GM21723 (cell line): ENCODE results near the gene SURF1.
"Not testable (repeated sequence)": the region's sequence is repeated elsewhere in the genome, so short reads cannot be mapped to it uniquely, and the experiment has no call there.

ENCODE experiments used
- ATAC-seq: cut with Tn5 transposase; IDR thresholded peaks from one replicate; pipeline ENCODE4 v1.9.1; 2021; ENCODE audit warnings: mild to moderate bottlenecking, moderate library complexity; ENCODE audit not compliant: unreplicated experiment

SURF1 gene

GRCh38 chr9:133346021-133346785 lies 10.1 kb downstream of the SURF1 start:
- no peak for ATAC-seq

DNA sequence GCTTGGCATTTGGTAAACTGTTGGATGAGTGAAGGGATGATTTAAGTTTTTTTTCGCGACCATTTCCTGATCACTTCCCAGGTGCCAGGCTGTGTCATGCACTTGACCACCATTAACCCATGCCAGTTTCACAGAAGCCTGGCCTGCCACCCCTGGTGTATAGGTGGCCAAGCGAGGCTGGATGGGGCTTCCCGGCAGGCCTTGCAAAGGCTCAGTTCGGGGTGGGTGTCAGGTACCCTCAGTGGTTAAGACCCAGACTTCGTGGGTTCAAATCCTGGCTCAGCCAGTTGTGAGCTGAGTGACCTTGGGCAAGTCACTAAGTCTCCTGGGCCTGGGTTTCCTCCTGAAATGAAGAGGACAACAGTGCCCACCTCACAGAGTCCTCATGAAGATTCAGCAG lies 10.7 kb downstream of the SURF1 start:
- ATAC-seq, result no peak

- ATAC-seq, result no peak
These were observed 11.3 kb downstream of the SURF1 start for GRCh38 chr9:133344979-133345378.

- ATAC-seq, result no peak
These were observed 12.2 kb downstream of the SURF1 start for GRCh38 chr9:133344071-133344470.

DNA sequence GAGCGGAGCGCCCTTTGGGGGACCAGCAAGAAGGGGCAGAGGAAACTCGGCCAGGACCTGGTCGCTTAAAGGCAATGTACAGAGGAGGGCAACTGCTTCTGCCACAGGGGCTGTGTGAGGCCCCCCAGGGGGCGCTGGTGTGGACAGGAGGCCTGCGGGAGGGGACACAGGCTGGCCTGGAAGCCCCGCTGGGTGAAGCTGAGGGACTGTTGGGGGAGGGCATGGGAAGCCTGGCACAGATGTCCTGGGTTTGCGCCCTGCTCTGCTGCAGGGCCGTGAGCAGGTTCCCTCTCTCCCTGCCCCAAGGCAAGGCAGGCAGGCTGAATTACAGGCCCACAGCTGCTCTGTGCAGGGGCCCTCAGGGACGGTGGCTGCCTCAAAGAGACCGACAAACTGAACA lies 13.7 kb downstream of the SURF1 start:
- no peak for ATAC-seq

DNA sequence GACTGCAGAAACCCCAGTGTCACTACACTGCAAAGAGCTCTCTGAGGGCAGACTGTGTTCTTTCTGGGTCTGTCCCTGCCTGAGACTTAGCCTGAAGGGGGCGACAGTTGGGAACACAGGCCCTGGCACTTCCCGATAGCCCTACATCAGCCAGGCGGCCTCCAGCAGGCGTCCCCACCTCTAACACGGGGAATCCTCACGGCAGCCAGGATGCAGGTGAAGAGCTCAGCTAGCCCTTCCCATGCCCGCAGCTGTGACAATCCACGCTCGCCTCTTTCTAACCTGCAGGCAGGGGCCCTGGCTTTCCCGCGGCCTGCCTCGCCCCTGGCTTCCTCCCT lies 14.2 kb downstream of the SURF1 start:
- ATAC-seq, result no peak

DNA sequence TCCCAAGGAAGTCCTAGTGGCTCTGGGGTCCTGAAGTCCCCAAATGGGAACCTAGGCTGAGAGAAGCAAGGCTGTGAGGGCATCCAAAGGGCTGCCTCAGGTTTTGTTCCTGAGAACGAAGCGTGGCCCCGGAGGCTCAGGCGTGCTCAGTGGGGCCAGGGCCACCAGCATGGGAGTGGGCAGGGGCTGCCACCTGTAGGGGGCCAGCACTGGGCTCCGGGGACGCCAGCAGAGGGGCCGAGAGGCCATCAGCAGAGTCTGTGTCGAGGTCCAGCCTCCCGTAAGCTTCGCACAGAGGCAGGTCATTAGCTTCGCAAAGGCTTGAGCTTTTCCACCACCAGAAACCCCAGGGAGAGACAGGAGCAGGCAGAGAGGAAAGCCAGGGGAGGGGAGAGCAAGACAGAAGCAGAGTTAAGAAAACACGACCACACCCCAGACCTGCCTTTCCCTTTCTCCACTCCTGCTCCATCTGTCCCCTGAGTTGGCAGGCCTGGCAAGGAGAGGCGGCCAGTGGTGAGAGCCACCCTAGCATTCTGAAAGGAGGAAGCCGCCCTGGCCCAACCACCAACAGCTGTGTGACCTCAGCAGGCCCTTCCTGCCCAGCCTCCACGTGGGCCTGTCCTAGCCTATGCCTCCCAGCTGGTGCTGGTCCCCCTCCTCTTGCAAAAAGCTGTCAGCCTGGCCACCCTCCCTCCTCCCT lies 14.8 kb downstream of the SURF1 start:
- no peak for ATAC-seq

DNA sequence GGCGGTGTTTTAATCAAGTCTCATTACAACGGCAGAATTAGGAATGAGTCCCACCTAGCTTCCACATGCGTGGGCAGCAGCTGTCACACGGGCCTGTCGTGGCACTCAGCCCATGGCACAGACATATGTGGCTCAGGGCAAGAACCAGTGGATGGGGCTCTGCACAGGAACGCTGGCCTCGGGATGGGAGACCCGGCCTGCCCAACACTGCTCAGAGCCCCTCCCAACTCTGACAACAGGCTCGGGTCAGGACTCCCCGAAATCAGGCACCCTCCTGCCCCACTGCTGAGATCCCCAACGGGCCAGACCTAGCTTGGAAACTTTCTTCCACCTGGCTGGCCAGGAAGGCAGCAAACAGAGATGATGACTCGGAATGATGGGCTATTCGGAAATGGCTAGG lies 15.4 kb downstream of the SURF1 start:
- ATAC-seq, result no peak

GRCh38 chr9:133340256-133340655 lies 16.0 kb downstream of the SURF1 start:
- no peak for ATAC-seq

DNA sequence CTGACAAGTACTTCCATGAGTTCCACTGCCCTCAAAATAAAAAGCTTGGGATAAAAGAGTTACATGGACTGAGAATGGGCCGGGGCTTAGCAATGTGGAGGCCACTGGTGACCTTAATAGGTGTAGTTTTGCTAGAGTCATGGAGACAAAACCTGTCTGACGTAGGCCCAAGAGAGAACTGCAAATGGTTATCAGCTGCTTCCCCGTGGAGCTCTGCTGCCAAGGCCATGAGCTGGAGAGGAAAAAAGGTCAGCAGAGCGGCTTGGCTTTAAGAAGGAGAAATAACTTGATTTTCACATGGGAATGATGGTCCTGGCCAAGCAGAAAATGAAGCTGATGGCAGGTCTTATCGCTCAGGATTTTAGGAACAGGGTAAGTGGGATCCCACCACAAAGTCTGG lies 16.6 kb downstream of the SURF1 start:
- ATAC-seq, result no peak

DNA sequence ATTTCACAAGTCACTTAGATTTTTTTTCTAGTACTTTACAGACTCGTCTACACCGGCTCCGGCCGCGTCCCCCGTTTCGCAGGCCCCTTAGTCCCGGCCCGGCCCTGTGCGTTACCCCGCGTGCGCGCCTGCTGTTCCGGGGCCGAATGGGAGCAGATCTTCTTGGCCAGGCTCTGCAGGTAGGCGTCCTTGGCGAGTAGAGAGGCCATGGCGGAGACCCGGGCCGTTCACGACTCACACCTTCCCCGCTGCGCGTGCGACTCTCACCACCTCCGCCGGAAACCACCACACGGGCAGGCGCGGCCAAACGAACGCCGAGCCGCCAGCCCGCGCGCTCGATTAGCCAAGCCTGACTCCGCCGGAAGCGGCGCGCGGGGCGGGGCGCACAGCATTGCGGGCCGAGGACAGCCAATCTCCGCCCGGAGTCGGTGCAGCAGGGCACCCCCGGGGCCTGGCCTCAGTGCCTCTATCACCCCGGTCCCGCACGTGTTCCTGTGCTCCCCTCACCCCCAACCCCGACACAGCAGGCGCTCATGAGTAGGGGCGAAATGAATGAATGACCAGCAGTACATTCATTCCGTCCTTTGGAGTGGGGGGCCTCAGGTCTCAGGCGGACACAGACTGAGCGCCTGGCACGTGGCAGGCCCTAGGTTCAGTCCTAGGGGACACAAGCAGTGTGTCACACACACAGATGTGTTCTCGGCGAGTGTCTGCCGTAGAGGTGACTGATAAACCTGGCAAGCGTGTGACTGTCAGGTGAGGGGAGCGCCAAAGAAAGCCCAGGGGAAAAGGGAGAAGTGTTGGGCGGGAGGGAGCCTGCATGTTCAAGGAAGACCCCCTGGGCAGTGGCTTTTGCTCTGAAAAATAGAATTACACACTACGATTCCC lies 20.1 kb downstream of the SURF1 start, which contains the start of gene SURF6:
Gene SURF6 (minus strand): TSS at position 265 of the 888 bp plus-strand sequence. CDS start 56 bp downstream, at position 209.
- peak; percentile 80 for ATAC-seq

DNA sequence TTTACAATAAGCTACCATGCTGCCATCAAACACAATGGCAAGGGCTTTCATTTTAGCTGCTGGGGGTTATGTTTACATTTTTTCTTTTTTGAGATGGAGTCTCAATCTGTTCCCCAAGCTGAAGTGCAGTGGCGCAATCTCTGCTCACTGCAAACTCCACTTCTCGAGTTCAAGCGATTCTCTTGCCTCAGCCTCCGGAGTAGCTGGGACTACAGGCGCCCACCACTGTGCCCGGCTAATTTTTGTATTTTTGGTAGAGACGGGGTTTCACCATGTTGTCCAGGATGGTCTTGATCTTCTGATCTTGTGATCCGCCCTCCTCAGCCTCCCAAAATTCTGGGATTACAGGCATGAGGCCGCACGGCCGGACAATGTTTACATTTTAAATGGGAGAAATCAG lies 21.4 kb downstream of the SURF1 start:
- ATAC-seq, result not testable (repeated sequence)

- no peak for ATAC-seq
These were observed 22.1 kb downstream of the SURF1 start for GRCh38 chr9:133334161-133334560.

- no peak for ATAC-seq
These were observed 22.7 kb downstream of the SURF1 start for GRCh38 chr9:133333566-133333965.

DNA sequence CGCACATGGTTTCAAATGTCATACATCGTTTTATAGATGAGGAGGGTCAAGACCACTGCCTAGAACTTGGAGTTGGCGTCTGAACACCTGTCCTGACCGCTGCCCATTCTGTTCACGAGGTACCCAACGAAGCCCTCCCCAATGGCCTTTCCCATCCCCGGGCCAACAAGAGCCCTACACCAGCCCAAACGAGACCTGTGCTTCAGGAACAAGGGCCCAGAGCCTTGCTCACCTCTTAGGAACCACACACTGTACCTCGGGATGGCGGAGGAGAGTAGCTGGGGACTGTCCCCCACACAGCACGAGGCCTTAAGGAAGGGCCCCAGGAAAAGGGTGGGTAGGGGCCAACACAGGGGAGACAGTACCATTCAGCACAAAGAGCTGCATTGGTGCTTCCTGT lies 23.3 kb downstream of the SURF1 start:
- no peak for ATAC-seq

GRCh38 chr9:133332381-133332730 lies 23.9 kb downstream of the SURF1 start:
- no peak for ATAC-seq

DNA sequence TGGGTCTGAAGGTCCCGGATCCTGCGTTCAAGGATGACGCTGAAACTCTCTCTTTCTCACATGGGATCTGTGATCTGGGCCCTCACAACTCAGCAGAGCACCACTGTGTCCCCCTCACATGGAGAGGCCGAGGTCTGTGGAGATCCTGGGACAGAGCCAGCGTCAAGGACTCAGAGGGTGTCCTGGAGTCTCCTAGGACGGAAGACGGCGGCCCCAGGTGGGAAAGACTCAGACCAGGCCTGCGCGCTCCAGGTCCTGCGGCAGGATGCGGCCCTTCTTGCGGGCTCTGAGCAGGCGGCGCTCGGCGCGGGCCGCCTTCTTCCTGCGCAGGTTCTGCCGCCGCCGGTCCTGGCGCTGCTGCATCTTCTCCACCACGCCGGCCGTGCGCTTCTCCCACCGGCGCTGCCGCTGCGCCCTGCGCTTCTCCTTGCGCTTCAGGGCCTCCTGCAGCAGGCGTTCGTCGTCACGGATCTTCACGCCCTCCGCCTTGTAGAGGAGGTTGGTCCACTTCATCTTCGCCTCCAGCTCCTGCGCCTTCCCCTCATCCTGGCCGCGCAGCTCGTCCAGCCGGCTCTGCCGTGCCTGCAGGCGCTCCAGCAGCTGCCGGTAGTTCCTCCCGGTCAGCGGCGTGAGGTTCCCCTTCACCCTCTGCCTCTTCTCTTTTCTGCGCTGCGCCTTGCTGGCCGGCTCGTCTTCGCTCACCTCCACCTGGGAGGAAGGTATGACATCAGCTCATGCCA lies 24.5 kb downstream of the SURF1 start:
- no peak for ATAC-seq

- no peak for ATAC-seq
These were observed 25.1 kb downstream of the SURF1 start for GRCh38 chr9:133331221-133331620.

DNA sequence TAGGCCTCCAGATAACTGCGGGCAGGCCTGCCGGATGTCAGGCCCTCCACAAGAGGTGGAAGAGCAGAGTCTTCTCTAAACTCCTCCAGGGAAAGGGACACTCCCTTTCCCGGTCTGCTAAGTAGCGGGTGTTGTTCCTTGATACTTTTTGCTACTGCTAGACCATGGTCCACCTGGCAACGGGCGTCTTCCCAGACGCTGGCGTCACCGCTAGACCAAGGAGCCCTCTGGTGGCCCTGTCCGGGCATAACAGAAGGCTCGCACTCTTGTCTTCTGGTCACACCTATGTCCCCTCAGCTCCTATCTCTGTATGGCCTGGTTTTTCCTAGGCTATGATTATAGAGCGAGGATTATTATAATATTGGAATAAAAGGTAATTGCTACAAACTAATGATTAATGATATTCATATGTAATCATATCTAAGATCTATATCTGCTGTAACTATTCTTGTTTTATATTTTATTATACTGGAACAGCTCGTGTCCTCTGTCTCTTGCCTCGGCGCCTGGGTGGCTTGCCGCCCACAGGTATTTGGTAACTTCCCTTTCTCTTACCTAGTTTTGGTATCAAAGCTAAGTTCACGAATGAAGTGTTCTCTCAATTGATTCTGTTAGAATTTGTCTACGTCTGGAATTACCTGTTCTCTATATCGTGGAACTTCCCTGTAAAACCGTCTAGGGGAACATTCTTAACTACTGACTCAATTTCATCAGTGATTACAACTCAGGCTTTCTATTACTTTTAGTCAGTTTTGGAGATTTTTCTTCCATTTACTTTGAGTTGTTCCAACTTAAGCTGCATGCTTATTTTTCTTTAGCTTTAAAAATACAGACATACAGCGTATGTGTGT lies 26.8 kb downstream of the SURF1 start:
- ATAC-seq, result not testable (repeated sequence)
